Activated T-cell treated with anti-CD3 and anti-CD28 coated beads, Interleukin-2, amount 50 U/mL, for 72 hours (primary cell): ENCODE measurements around the gene ATP6V0A1. TPM values are rescaled to one million over a fixed set of nuclear protein-coding genes. Genes with fewer than 3 reads are reported as not detected.

ENCODE experiments used
- ATAC-seq, 2 donors: fragments of 150-1000 bp; cut with Tn5 transposase; replicated peaks in 1 of 2; 2 replicates each; pipeline ENCODE4 v1.10.0; 2021; ENCODE audit warnings: moderate library complexity in 2 of 2, mild to moderate bottlenecking in 1 of 2
- DNase-seq, 2 donors: peaks; one replicate each; pipeline ENCODE4 v3.0.0; 2021 to 2022; ENCODE audit warnings: mixed read lengths in 1 of 2
- H3K27ac Mint-ChIP-seq: one replicate; pipeline ENCODE4 v1.8.0; 2022; ENCODE audit warnings: mild to moderate bottlenecking, moderate library complexity, mixed read lengths
- H3K27me3 Mint-ChIP-seq: one replicate; pipeline ENCODE4 v1.8.0; 2022; ENCODE audit warnings: low read depth, mixed read lengths
- H3K36me3 Mint-ChIP-seq, 2 donors: one replicate each; pipeline ENCODE4 v1.8.0; 2022; ENCODE audit warnings: mixed read lengths in 2 of 2, mild to moderate bottlenecking in 1 of 2; ENCODE audit not compliant: insufficient read depth in 2 of 2
- H3K4me1 Mint-ChIP-seq: one replicate; pipeline ENCODE4 v1.8.0; 2022; ENCODE audit warnings: low read depth, mixed read lengths
- H3K4me3 Mint-ChIP-seq, 2 donors: one replicate each; pipeline ENCODE4 v1.8.0; 2022; ENCODE audit warnings: mild to moderate bottlenecking in 2 of 2, mixed read lengths in 2 of 2, moderate library complexity in 2 of 2
- H3K9me3 Mint-ChIP-seq, 2 donors: one replicate each; pipeline ENCODE4 v1.8.0; 2022; ENCODE audit warnings: mixed read lengths in 2 of 2
- total RNA-seq, 2 donors: library from RNA; stranded (reverse); gene quantifications; one replicate each; pipeline ENCODE4 v1.2.3, GENCODE V29; 2022

Gene ATP6V0A1
- total RNA-seq, 2 donors from 2014 or later = 22.1 TPM

DNA sequence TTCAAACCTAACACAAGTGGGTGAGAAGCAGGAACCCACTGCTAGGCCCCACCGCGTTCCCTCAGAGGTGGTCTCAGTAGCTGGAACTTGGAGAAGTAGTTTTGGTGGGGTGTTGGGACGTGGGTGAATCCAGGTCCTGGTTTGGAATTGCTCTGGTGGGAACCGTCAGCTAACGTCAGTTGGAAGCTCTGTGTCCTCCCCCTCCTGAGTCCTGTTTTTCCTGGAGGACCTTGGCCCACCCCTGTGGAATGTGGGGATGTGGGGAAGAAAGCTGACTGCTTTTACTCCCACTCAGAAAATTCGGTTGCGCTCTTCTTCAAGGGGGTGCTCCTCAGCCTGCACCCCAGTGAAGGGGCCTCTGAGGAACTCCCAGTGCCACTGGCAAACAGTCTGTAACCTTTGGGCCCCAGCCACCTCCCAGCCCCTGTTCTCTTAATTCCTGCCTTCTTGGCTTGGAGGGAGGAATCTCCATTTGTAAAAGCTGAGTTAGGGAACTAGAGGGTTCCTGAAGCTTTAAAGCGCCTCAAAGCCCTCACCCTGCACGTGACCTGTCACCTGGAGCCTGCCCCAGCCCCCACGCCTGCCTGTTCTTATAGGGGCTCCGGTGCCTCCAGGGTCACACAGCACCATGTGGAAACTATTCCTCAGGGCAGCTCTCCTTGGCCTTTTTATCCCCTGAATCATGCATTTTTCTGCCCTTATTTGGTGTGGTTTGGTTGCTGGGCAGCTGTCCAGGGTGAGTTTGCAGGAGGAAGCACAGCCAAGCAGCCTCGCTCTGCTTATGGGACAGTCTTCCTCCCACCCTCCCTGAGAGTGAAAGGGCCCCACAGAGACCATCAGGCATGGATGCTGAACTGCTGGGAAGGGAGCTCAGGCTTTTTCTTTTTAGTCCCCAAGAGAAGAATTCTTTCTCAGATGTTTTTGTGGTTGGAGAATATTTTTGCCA, 61.1 kb downstream of the ATP6V0A1 start:
- no peak for ATAC-seq
- Mint-ChIP-seq H3K27ac (no peak overlapping the region), H3K4me3 (no peak overlapping the region), H3K27me3 (peaks cover 13% of the 10 kb centered on the region), H3K9me3 (no peaks in the 10 kb centered on the region), H3K36me3 (no peaks in the 10 kb centered on the region), H3K4me1 (peaks cover 26% of the 10 kb centered on the region)
- DNase-seq = no peak

GRCh38 chr17:42520540-42520951, 61.9 kb downstream of the ATP6V0A1 start:
- ATAC-seq (no peak), DNase-seq (peak in 1 of 2 donors; percentile 45)
- Mint-ChIP-seq H3K27ac (no peak overlapping the region), H3K36me3 (no peaks in the 10 kb centered on the region), H3K9me3 (no peaks in the 10 kb centered on the region), H3K27me3 (peaks cover 13% of the 10 kb centered on the region), H3K4me3 (no peak overlapping the region), H3K4me1 (peaks cover 26% of the 10 kb centered on the region)

GRCh38 chr17:42521036-42521435, 62.4 kb downstream of the ATP6V0A1 start:
- Mint-ChIP-seq H3K36me3 (no peaks in the 10 kb centered on the region), H3K27me3 (peaks cover 13% of the 10 kb centered on the region), H3K9me3 (no peaks in the 10 kb centered on the region), H3K4me3 (no peak overlapping the region), H3K4me1 (peaks cover 26% of the 10 kb centered on the region), H3K27ac (no peak overlapping the region)
- ATAC-seq = peak; percentile 67 to 73
- peak in 1 of 2 donors; percentile 42 for DNase-seq

DNA sequence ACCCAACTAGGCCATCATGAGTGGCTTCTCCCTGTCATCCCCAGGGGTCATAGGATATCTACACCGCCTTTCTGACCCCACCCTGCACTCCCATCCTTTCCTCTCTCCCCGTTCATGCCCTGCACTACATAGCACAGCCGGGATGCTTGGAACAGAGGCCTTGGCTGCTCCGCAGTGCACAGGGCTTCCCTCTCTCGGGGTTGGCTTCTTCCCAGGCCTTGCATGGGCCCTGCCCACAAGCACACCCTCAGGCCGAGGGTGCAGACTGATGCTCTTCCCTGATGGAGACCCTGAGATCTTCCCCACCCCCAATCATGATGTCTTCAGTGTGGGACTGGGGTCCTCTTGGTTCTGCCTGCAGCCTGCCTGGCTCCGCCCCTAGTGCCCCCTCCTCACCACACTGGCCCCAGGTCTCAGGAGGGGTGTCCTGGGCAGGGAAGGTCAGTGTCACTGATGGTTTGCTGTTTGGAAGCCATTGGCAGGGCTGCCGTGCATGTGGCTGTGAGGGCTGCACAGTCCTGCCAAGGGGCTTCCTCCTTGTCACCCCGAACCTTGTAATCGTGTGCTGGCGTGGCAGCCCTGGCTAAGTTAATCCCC, 63.1 kb downstream of the ATP6V0A1 start:
- Mint-ChIP-seq H3K9me3 (no peaks in the 10 kb centered on the region), H3K27ac (no peak overlapping the region), H3K27me3 (peaks cover 13% of the 10 kb centered on the region), H3K4me1 (peaks cover 26% of the 10 kb centered on the region), H3K4me3 (no peak overlapping the region), H3K36me3 (no peaks in the 10 kb centered on the region)
- DNase-seq (no peak), ATAC-seq (no peak)

GRCh38 chr17:42522263-42522790, 63.6 kb downstream of the ATP6V0A1 start:
- no peak overlapping the region for H3K27ac Mint-ChIP-seq
- ATAC-seq = no peak
- H3K36me3 Mint-ChIP-seq = no peaks in the 10 kb centered on the region
- peaks cover 31% of the 10 kb centered on the region for H3K4me1 Mint-ChIP-seq
- H3K9me3 Mint-ChIP-seq = no peaks in the 10 kb centered on the region
- no peak overlapping the region for H3K4me3 Mint-ChIP-seq
- peaks cover 13% of the 10 kb centered on the region for H3K27me3 Mint-ChIP-seq
- DNase-seq = no peak

GRCh38 chr17:42522798-42523278, 64.2 kb downstream of the ATP6V0A1 start:
- no peak for DNase-seq
- no peak overlapping the region for H3K27ac Mint-ChIP-seq

GRCh38 chr17:42525221-42525620, 66.5 kb downstream of the ATP6V0A1 start:
- Mint-ChIP-seq H3K4me3 (no peak overlapping the region), H3K27me3 (peaks cover 13% of the 10 kb centered on the region), H3K27ac (no peak overlapping the region), H3K36me3 (no peaks in the 10 kb centered on the region), H3K4me1 (peaks cover 46% of the 10 kb centered on the region), H3K9me3 (no peaks in the 10 kb centered on the region)
- ATAC-seq (no peak), DNase-seq (no peak)

More at GRCh38 chr17:42522798-42523278, 64.2 kb downstream of the ATP6V0A1 start:
- H3K4me1 Mint-ChIP-seq = peaks cover 33% of the 10 kb centered on the region
- H3K9me3 Mint-ChIP-seq = no peaks in the 10 kb centered on the region
- no peak for ATAC-seq
- no peak overlapping the region for H3K4me3 Mint-ChIP-seq
- H3K27me3 Mint-ChIP-seq = peaks cover 13% of the 10 kb centered on the region
- no peaks in the 10 kb centered on the region for H3K36me3 Mint-ChIP-seq

DNA sequence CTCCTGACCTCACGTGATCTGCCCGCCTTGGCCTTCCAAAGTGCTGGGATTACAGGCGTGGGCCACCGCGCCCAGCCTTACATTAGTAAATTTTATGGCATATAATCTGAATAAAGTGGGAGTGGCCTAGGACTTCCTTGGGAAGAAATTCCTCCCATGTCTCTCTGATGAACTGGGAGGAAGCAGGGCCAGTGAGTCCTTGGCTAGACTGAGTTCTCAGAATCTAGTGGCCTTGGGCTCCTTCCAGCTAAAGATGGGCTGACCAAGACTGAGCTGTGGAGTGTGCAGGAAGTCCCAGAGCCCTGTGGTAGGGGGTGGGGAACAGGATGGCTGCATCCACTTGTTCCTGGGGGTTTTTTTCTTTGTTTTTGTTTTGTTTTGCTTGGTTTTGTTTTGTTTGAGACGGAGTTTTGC, 67.4 kb downstream of the ATP6V0A1 start:
- H3K9me3 Mint-ChIP-seq = no peaks in the 10 kb centered on the region
- H3K4me1 Mint-ChIP-seq = peaks cover 49% of the 10 kb centered on the region
- DNase-seq (no peak), ATAC-seq (no peak)
- no peaks in the 10 kb centered on the region for H3K36me3 Mint-ChIP-seq
- H3K4me3 Mint-ChIP-seq = no peak overlapping the region
- peaks cover 9% of the 10 kb centered on the region for H3K27me3 Mint-ChIP-seq
- H3K27ac Mint-ChIP-seq = no peak overlapping the region

DNA sequence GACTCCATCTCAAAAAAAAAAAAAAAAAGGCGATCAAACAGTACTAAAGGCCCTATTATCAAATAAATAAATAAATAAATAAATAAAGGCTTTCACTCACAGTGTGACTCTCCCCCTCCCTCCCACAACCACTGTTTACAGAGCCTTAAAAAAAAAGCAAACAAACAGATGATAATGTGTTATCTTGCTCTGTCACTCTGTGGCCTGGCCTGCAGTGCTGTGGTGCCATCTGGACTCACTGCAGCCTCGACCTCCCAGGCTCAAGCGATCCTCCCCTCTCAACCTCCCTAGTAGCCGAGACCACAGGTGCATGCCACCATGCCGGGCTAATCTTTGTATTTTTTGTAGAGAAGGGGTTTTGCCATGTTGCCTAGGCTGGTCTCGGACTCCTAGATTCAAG, 69.3 kb downstream of the ATP6V0A1 start:
- no peak for ATAC-seq
- no peaks in the 10 kb centered on the region for H3K9me3 Mint-ChIP-seq
- H3K4me3 Mint-ChIP-seq = no peak overlapping the region
- H3K27me3 Mint-ChIP-seq = no peaks in the 10 kb centered on the region
- no peak overlapping the region for H3K27ac Mint-ChIP-seq
- DNase-seq = no peak
- peaks cover 52% of the 10 kb centered on the region for H3K4me1 Mint-ChIP-seq
- H3K36me3 Mint-ChIP-seq = no peaks in the 10 kb centered on the region

GRCh38 chr17:42529061-42529460, 70.4 kb downstream of the ATP6V0A1 start:
- DNase-seq (no peak), ATAC-seq (no peak)
- Mint-ChIP-seq H3K27ac (no peak overlapping the region), H3K4me3 (no peak overlapping the region), H3K36me3 (no peaks in the 10 kb centered on the region), H3K27me3 (no peaks in the 10 kb centered on the region), H3K4me1 (peaks cover 41% of the 10 kb centered on the region), H3K9me3 (no peaks in the 10 kb centered on the region)

DNA sequence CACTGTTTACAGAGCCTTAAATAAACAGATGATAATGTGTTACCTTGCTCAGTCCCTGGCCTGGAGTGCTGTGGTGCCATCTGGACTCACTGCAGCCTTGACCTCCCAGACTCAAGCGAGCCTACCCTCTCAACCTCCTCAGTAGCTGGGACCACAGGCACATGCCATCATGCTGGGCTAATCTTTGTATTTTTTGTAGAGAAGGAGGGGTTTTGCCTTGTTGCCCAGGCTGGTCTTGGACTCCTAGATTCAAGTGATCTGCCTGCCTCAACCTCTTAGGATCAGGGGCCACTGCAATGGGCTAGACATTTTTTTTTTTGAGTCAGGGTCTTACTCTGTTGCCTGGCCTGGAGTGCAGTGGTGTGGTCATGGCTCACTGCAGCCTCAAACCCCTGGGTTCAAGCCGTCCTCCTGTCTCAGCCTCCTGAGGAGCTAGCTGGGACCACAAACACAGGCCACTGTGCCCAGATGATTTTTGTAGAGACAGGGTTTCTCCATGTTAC, 72.3 kb downstream of the ATP6V0A1 start:
- Mint-ChIP-seq H3K9me3 (no peaks in the 10 kb centered on the region), H3K4me1 (peaks cover 44% of the 10 kb centered on the region), H3K27me3 (no peaks in the 10 kb centered on the region), H3K27ac (no peak overlapping the region), H3K36me3 (no peaks in the 10 kb centered on the region), H3K4me3 (peak overlapping the region in 1 of 2 donors; percentile 83)
- no peak for ATAC-seq
- no peak for DNase-seq

DNA sequence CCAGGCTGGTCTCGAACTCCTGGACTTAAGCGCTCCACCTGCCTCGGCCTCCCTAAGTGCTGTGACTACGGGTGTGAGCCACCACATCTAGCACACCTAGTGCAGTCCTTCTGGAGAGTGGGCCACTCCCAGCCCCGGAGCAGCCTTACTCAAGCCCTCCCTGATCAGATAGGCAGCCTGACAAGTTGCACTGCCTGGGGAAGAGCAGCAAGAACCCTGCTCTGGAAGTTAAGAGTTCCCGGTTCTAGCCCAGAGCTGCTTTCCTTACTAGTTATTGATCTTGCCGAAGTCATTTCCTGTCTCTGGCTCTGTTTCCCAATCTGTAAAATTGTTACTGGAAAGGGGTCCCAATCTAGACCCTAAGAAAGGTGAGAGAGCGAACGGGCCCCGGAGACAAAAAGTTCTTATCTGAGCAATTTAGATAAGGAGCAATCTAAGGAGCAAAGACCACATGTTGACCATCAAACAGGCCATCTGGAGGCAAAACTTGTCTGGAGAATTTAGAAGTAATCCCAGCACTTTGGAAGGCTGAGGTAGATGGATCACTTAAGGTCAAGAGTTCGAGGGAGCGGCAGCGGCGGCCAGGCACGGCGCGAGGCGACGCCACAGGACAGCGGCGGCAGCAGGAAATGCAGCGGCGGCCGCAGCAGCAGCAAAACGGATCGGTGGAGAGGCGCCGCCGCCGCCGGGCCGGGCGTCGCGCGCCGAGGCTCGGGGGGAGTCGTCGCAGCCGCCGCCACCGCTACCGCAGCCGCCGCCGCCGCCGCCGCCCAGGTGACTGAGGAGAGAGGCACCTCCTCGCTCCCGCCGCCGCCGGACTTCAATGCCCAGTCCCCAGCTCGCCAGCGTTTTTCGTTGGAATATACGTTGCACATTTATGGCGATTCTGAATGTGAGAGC, 73.0 kb downstream of the ATP6V0A1 start:
- peak overlapping the region; percentile 83 for H3K4me3 Mint-ChIP-seq
- peaks cover 45% of the 10 kb centered on the region for H3K4me1 Mint-ChIP-seq
- no peaks in the 10 kb centered on the region for H3K36me3 Mint-ChIP-seq
- no peaks in the 10 kb centered on the region for H3K9me3 Mint-ChIP-seq
- ATAC-seq (peak; percentile 35 to 37), DNase-seq (peak; percentile 68 to 76)
- peak overlapping the region; percentile 10 for H3K27ac Mint-ChIP-seq
- H3K27me3 Mint-ChIP-seq = no peaks in the 10 kb centered on the region
